NT2/D1 (cell line): Measurements from ENCODE around the gene TBPL1.

Experiments used
- DNase-seq: peaks from one replicate; pipeline ENCODE4 v3.0.0-alpha.2; 2011; ENCODE audit warnings: low read depth, low spot score
- H3K27me3 ChIP-seq: 2 replicates; pipeline ENCODE4 v1.6.0; 2011; ENCODE audit warnings: mild to moderate bottlenecking; ENCODE audit not compliant: insufficient read length, insufficient read depth
- H3K36me3 ChIP-seq: 2 replicates; pipeline ENCODE4 v1.6.1; 2011; ENCODE audit warnings: mild to moderate bottlenecking, low read length, mixed read lengths; ENCODE audit not compliant: insufficient read depth, insufficient read length
- H3K4me1 ChIP-seq: 2 replicates; pipeline ENCODE4 v1.5.1; 2011; ENCODE audit not compliant: insufficient read depth, insufficient read length
- H3K4me3 ChIP-seq: 2 replicates; pipeline ENCODE4 v1.5.1; 2011; ENCODE audit warnings: low read depth; ENCODE audit not compliant: insufficient read length
- H3K9ac ChIP-seq: 2 replicates; pipeline ENCODE4 v1.6.0; 2011; ENCODE audit warnings: low read depth; ENCODE audit not compliant: insufficient read length
- H3K9me3 ChIP-seq: 2 replicates; pipeline ENCODE4 v1.5.1; 2011; ENCODE audit warnings: mild to moderate bottlenecking, low read length; ENCODE audit not compliant: insufficient read depth
- SUZ12 ChIP-seq: IDR thresholded peaks from 2 replicates; pipeline ENCODE4 v1.6.1; 2011; ENCODE audit not compliant: insufficient read length, insufficient read depth; ENCODE audit errors: extremely low read depth
- YY1 ChIP-seq: IDR thresholded peaks from 2 replicates; pipeline ENCODE4 v1.6.1; 2011; ENCODE audit not compliant: insufficient read length, insufficient read depth
- ZNF274 ChIP-seq: IDR thresholded peaks from 2 replicates; pipeline ENCODE4 v1.6.1; 2011; ENCODE audit warnings: mild to moderate bottlenecking, low read depth, low read length

TBPL1 gene

DNA sequence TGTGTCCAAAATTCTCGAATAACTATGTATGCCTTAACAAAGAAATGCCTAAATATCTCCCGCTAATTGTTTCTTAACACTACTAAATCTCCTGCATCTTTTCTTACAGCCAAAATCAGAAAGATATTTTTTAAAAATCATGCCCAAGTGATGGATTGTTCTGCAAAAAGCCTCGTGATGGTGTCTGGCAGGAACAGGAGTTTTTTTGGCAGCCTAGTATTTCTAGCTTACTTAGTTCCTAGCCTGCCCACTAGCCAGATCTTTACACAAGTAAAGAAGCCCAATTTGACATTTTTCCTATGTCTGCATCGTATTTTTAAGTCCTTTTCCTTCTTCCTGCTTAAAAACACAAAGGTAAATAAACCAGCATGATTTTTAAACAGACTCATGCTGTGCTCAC, 67.9 kb downstream of the TBPL1 start:
- no peak overlapping the region for H3K4me3 ChIP-seq
- H3K4me1 ChIP-seq = no peaks in the 10 kb centered on the region
- DNase-seq = no peak
- H3K36me3 ChIP-seq = no peaks in the 10 kb centered on the region
- no peaks in the 10 kb centered on the region for H3K9me3 ChIP-seq
- no peak for TF ChIP-seq SUZ12
- TF ChIP-seq ZNF274 = no peak
- TF ChIP-seq YY1 = no peak
- H3K9ac ChIP-seq = no peak overlapping the region
- no peaks in the 10 kb centered on the region for H3K27me3 ChIP-seq

DNA sequence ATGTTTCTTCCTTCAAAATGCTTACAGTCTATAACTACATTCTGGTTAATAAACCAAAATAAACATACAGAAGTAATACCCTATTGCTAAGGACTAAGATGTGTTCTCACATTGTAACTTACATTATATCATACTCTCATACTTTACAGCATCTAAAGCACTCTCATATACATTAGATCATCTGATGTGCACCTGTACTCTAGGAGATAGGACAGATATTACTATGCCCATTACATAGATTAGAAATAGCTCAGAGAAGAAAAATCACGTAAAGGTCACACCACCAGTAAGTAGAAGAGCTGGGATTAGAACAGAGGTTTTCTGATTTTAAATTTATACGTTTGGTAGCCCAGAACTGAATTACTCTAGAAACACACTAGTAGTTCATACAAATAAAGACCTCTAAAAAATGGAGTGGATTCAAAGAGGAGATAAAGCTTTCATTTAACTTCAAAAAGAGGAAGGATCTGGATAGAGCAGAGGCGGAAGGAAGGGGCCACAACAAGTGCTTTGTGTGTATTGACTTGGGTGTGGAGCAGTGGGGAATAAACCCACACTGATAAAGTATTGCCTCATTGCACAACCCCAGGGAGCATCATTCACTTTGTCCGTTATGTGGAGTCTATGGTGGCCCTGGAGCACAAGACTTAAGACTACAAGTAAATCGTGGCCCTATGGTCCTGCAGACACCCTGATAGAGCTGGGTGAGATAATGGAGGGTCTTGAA, 68.5 kb downstream of the TBPL1 start:
- Histone ChIP-seq H3K4me1 (no peaks in the 10 kb centered on the region), H3K9me3 (no peaks in the 10 kb centered on the region), H3K27me3 (no peaks in the 10 kb centered on the region), H3K36me3 (no peaks in the 10 kb centered on the region), H3K4me3 (no peak overlapping the region), H3K9ac (no peak overlapping the region)
- TF ChIP-seq SUZ12 (no peak), ZNF274 (no peak), YY1 (no peak)
- DNase-seq = no peak

DNA sequence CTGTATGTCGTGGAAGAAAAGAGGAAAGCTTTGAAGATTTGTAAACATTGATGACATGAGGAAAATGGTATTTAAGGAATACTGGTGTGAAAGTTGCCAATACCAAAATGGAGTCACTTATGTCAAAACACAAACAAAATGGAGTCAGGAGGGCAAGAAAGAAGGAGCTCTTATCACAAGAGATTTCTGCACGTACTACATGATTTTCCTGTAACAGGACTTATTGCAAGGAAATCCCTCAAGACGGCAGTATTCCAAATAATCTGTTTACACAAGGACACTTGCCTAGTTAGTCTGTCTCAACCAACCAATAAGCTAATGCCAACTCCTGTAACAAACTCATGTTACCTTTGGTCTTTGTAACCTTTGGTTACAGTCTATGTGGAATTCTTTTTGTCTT, 69.6 kb downstream of the TBPL1 start:
- DNase-seq = no peak
- Histone ChIP-seq H3K9me3 (no peaks in the 10 kb centered on the region), H3K4me1 (no peaks in the 10 kb centered on the region), H3K9ac (no peak overlapping the region), H3K27me3 (no peaks in the 10 kb centered on the region), H3K36me3 (no peaks in the 10 kb centered on the region), H3K4me3 (no peak overlapping the region)
- no peak for TF ChIP-seq YY1
- TF ChIP-seq SUZ12 = no peak
- no peak for TF ChIP-seq ZNF274

DNA sequence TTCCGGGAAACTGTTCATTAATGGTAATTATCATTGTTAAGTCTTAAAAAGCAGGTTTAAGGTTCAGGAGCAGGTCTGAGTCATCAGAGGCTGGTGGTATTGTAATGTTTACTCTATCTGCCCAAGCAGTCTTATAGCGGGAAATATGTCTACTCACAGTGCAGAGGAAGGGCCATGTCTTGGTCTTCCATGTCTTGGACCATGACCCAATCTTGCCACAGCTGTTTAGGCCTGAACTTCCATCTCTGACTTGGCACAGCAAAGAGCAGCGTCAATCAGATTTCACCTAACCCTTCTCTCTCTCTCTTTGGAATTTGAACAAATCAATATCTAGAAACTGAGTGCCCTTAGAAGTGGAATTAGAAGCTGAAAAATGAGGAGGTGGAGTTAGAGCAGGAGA, 73.6 kb downstream of the TBPL1 start:
- Histone ChIP-seq H3K27me3 (no peaks in the 10 kb centered on the region), H3K36me3 (peaks cover 4% of the 10 kb centered on the region), H3K4me1 (no peaks in the 10 kb centered on the region), H3K9ac (no peak overlapping the region), H3K4me3 (no peak overlapping the region), H3K9me3 (no peaks in the 10 kb centered on the region)
- DNase-seq = no peak
- TF ChIP-seq YY1 (no peak), SUZ12 (no peak), ZNF274 (no peak)

DNA sequence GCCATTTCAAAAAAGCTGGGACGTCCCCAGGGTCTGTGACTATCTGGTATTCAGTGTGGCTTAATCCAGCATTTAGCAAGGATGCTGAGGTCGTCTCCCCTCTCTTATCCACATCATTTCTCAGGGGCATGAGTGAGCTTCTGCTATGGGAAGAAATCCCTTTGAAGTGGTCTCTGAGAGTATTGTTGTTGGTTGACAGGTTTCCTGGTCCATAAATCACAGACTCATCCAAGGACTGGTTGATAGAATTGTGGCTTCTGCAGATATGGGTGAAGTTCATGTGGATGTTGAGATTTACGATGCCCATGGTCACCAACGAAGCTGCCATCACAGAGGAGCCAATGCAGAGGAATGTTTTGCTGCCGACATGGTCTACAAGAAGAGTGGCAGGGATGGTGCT, 75.4 kb downstream of the TBPL1 start:
- Histone ChIP-seq H3K4me3 (no peak overlapping the region), H3K36me3 (peaks cover 4% of the 10 kb centered on the region), H3K9ac (no peak overlapping the region), H3K4me1 (no peaks in the 10 kb centered on the region), H3K9me3 (no peaks in the 10 kb centered on the region), H3K27me3 (no peaks in the 10 kb centered on the region)
- DNase-seq = no peak
- no peak for TF ChIP-seq SUZ12
- TF ChIP-seq YY1 = no peak
- TF ChIP-seq ZNF274 = no peak

DNA sequence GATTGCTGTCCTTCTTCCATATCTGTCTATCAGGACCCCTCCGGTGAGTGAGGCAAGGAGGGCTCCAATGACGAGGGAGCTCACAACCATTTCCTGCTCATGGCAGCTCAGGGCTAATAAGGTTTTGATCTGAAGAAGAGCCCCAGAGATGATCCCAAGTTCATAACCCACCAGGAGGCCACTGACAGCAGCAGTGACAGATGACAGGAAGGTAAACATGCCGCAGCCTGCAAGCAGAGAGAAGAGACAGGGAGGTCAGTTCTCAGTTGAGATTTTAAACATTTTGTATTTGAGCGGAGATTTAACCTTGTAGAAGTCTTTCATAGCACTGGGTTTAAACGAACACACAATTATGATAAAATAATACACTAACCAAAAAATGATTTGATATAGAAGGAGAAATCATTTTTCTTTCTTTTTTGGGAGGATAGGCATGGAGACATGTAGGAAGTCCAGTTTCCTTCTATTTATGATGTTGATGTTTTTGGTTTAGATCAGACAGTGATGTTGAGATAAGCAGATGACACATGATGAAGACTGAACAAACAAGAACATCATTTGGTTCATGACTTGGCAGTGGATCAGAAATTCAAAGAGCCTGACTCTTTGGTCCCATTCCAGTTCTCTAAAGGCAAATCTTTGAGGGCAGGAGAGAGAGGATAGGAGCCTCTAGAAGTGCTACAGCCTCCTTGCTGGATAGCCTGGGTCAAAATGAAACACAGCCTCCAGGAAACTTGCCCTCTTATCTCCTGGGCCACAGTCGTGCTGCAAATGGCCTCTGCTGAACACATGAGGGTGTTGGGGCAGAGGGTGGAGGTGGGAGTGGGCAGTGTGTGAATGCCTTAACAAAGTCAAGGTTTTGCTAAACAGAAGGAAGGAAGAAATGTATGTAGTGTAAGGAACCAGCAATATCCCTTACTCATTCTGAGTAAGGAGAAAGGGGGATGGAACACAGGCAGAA, 76.8 kb downstream of the TBPL1 start:
- Histone ChIP-seq H3K4me1 (no peaks in the 10 kb centered on the region), H3K9me3 (no peaks in the 10 kb centered on the region), H3K4me3 (no peak overlapping the region), H3K36me3 (peaks cover 4% of the 10 kb centered on the region), H3K27me3 (no peaks in the 10 kb centered on the region), H3K9ac (no peak overlapping the region)
- TF ChIP-seq SUZ12 (no peak), YY1 (no peak), ZNF274 (no peak)
- DNase-seq = no peak

DNA sequence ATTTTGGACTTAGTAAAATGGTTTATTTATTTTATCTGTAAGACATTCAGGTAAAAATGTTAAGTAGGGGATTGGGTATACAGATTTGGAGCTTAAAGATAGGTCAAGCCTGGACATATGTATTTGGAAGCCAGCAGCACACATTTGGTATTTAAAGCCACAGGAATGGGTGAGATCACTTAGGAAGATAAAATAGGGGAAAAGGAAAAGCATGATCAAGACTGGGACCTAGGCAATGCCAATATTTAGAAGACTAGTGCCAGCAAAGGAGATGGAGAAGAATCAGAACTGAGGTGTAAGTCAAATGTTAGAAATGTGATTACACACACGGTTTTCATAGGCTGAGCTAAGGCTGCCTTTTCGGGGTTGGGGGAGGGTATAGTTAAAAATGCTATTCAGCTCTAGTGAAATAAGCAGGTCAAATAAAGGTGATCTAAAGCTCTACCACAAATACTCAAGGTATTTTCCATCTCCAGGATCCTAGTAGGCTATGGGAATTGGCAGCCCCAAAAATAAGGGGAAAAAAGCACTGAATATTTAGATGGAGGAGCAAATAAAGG, 78.8 kb downstream of the TBPL1 start:
- Histone ChIP-seq H3K4me1 (no peaks in the 10 kb centered on the region), H3K27me3 (no peaks in the 10 kb centered on the region), H3K36me3 (peaks cover 4% of the 10 kb centered on the region), H3K9me3 (no peaks in the 10 kb centered on the region), H3K4me3 (no peak overlapping the region), H3K9ac (no peak overlapping the region)
- TF ChIP-seq SUZ12 = no peak
- TF ChIP-seq ZNF274 = no peak
- no peak for TF ChIP-seq YY1
- no peak for DNase-seq
